Neutrophil (primary cell): ENCODE measurements around the gene ARRDC3.

Experiments used
- H3K27ac ChIP-seq: fragments of 200-600 bp; sonication (generic); 2 replicates; pipeline ENCODE4 v1.5.1; 2016; ENCODE audit warnings: mild to moderate bottlenecking, moderate library complexity
- H3K27me3 ChIP-seq: fragments of 200-600 bp; sonication (generic); 2 replicates; pipeline ENCODE4 v1.6.0; 2016; ENCODE audit warnings: mild to moderate bottlenecking
- H3K36me3 ChIP-seq: fragments of 200-600 bp; sonication (generic); 2 replicates; pipeline ENCODE4 v1.5.1; 2017
- H3K4me1 ChIP-seq, 2 experiments: fragments of 200-600 bp in 1 of 2; sonication (generic) in 1 of 2; 1 replicate in 1 of 2; 2 replicates in 1 of 2; pipeline versions ENCODE4 v1.5.1 to v1.6.1; 2013 to 2016; ENCODE audit warnings: low read depth in 1 of 2, low read length in 1 of 2, mild to moderate bottlenecking in 1 of 2, moderate library complexity in 1 of 2; ENCODE audit not compliant: control insufficient read depth in 1 of 2, insufficient read depth in 1 of 2
- H3K4me3 ChIP-seq, 2 experiments: fragments of 200-600 bp in 1 of 2; sonication (generic) in 1 of 2; 1 replicate in 1 of 2; 2 replicates in 1 of 2; pipeline ENCODE4 v1.5.1; 2013 to 2016; ENCODE audit warnings: low read depth in 1 of 2, low read length in 1 of 2, mild to moderate bottlenecking in 1 of 2, moderate library complexity in 1 of 2
- H3K9me3 ChIP-seq: fragments of 200-600 bp; sonication (generic); 2 replicates; pipeline ENCODE4 v1.5.1; 2016
- CTCF ChIP-seq: fragments of 200-600 bp; sonication (generic); IDR thresholded peaks from 2 replicates; pipeline ENCODE4 v1.5.1; 2016; ENCODE audit warnings: antibody characterized with exemption

ARRDC3 gene

GRCh38 chr5:91379914-91380490 is 3.1 kb downstream of the ARRDC3 start:
- no peak for TF ChIP-seq CTCF
- peaks cover 45% of the 10 kb centered on the region for H3K36me3 ChIP-seq

GRCh38 chr5:91379246-91379913 is 3.7 kb downstream of the ARRDC3 start:
- Histone ChIP-seq H3K27me3 (no peaks in the 10 kb centered on the region), H3K36me3 (peaks cover 51% of the 10 kb centered on the region), H3K4me1 (peaks cover 31 to 51% of the 10 kb centered on the region in 2 experiments)

More at GRCh38 chr5:91379914-91380490, 3.1 kb downstream of the ARRDC3 start:
- peak overlapping the region; percentile 81 to 95 for H3K4me3 ChIP-seq
- H3K27me3 ChIP-seq = no peaks in the 10 kb centered on the region
- H3K9me3 ChIP-seq = no peaks in the 10 kb centered on the region
- peak overlapping the region; percentile 94 for H3K27ac ChIP-seq
- H3K4me1 ChIP-seq = peaks cover 37 to 57% of the 10 kb centered on the region in 2 experiments

GRCh38 chr5:91378752-91379211 is 4.3 kb downstream of the ARRDC3 start:
- TF ChIP-seq CTCF = no peak
- Histone ChIP-seq H3K4me1 (peaks cover 26 to 45% of the 10 kb centered on the region in 2 experiments), H3K27me3 (no peaks in the 10 kb centered on the region), H3K4me3 (peak overlapping the region; percentile 81 to 95), H3K9me3 (no peaks in the 10 kb centered on the region), H3K36me3 (peaks cover 57% of the 10 kb centered on the region), H3K27ac (peak overlapping the region; percentile 94)

More at GRCh38 chr5:91379246-91379913, 3.7 kb downstream of the ARRDC3 start:
- Histone ChIP-seq H3K4me3 (peak overlapping the region; percentile 81 to 95), H3K9me3 (no peaks in the 10 kb centered on the region), H3K27ac (peak overlapping the region; percentile 94)
- TF ChIP-seq CTCF = no peak

GRCh38 chr5:91374893-91375520 is 8.1 kb downstream of the ARRDC3 start:
- no peaks in the 10 kb centered on the region for H3K27me3 ChIP-seq
- peak overlapping the region; percentile 22 for H3K27ac ChIP-seq
- peaks cover 33 to 40% of the 10 kb centered on the region in 2 experiments for H3K4me1 ChIP-seq
- no peak for TF ChIP-seq CTCF
- peaks cover 5% of the 10 kb centered on the region for H3K9me3 ChIP-seq
- H3K36me3 ChIP-seq = peaks cover 90% of the 10 kb centered on the region
- no peak overlapping the region for H3K4me3 ChIP-seq

- peaks cover 100% of the 10 kb centered on the region for H3K36me3 ChIP-seq
Measured at GRCh38 chr5:91373600-91373999, 9.5 kb downstream of the ARRDC3 start.

More at GRCh38 chr5:91373600-91373999, 9.5 kb downstream of the ARRDC3 start:
- peaks cover 21 to 41% of the 10 kb centered on the region in 2 experiments for H3K4me1 ChIP-seq
- no peak overlapping the region for H3K4me3 ChIP-seq
- no peak for TF ChIP-seq CTCF
- no peaks in the 10 kb centered on the region for H3K27me3 ChIP-seq
- H3K9me3 ChIP-seq = peaks cover 10% of the 10 kb centered on the region
- peak overlapping the region; percentile 54 for H3K27ac ChIP-seq
